Testis (tissue), 3 donors: ENCODE data around the gene ANKK1. TPM values are rescaled to one million over a fixed set of nuclear protein-coding genes. Genes with fewer than 3 reads are reported as not detected.

Experiments used
- DNase-seq: peaks from one replicate; pipeline ENCODE4 v3.0.0-alpha.2; 2019
- H3K27ac ChIP-seq, 2 donors: fragments of 200-600 bp; sonication (generic); one replicate each; pipeline ENCODE4 v1.5.1; 2019
- H3K27me3 ChIP-seq: fragments of 200-600 bp; sonication (generic); one replicate; pipeline ENCODE4 v1.5.1; 2019
- H3K36me3 ChIP-seq: fragments of 200-600 bp; sonication (generic); one replicate; pipeline ENCODE4 v1.5.1; 2017; ENCODE audit warnings: low read depth; ENCODE audit errors: missing control alignments
- H3K4me1 ChIP-seq: fragments of 200-600 bp; sonication (generic); one replicate; pipeline ENCODE4 v1.5.1; 2019
- H3K4me3 ChIP-seq, 2 donors: fragments of 200-600 bp; sonication (generic); one replicate each; pipeline ENCODE4 v1.5.1; 2017 to 2019
- H3K9me3 ChIP-seq: fragments of 200-600 bp; sonication (generic); one replicate; pipeline ENCODE4 v1.5.1; 2017
- CTCF ChIP-seq, 3 experiments: fragments of 450-650 bp in 2 of 3; fragments of 200-600 bp in 1 of 3; sonication (generic) in 1 of 3; IDR thresholded peaks; one replicate each; pipeline ENCODE4 v1.5.1; 2016 to 2019; ENCODE audit warnings: antibody characterized with exemption in 3 of 3, mild to moderate bottlenecking in 2 of 3, moderate library complexity in 1 of 3
- POLR2A ChIP-seq: fragments of 450-650 bp; IDR thresholded peaks from one replicate; pipeline ENCODE4 v1.6.1; 2017; ENCODE audit warnings: antibody characterized with exemption, mild to moderate bottlenecking, moderate library complexity
- WGBS, 2 donors: methylation state at CpG; one replicate each; pipeline ENCODE4 v1.1.5; 2018; 5-methylcytosine and 5-hydroxymethylcytosine counted together
- intact Hi-C: fragments of 100-400 bp; cut with DNase I; formaldehyde crosslinking; loops from one replicate; pipeline ENCODE4 v1.15.1; 2023; ENCODE audit warnings: low total_unique reads
- polyA plus RNA-seq: library from polyadenylated mRNA; stranded (reverse); fragments of 350-450 nt; fragmentation: Illumina TruSeq; extraction: RNeasy Lipid Tissue Mini Kit (QIAGEN cat#74804); gene quantifications from one replicate; pipeline ENCODE4 v1.2.3, GENCODE V29; 2014; ENCODE audit warnings: low read depth, low replicate concordance; ENCODE audit not compliant: insufficient read depth
- total RNA-seq, 2 donors: library from RNA; depleted of rRNA; stranded (reverse); fragments of >200 nt; gene quantifications; one replicate each; pipeline ENCODE4 v1.2.3, GENCODE V29; 2016

The ANKK1 gene
- total and polyA plus RNA-seq, 3 donors from 2014 or later: 2.1 to 2.5 (median 2.2) TPM

GRCh38 chr11:113419454-113420003 lies 31.9 kb downstream of the ANKK1 start:
- TF ChIP-seq POLR2A (no peak), CTCF (IDR thresholded peaks at IDR 0.05) (no peak)
- H3K27ac ChIP-seq: no peak overlapping the region
- H3K4me3 ChIP-seq: no peak overlapping the region
- no peaks in the 10 kb centered on the region for H3K27me3 ChIP-seq
- intact Hi-C loops: no loop called here
- DNase-seq: no peak
- no peaks in the 10 kb centered on the region for H3K9me3 ChIP-seq
- WGBS, 2 donors: 73 to 83% methylated on average over 9 to 14 of the region's 14 CpGs
- H3K4me1 ChIP-seq: no peaks in the 10 kb centered on the region
- H3K36me3 ChIP-seq: no peaks in the 10 kb centered on the region

- WGBS, 2 donors: 50 to 61% methylated on average over 2 of the region's 2 CpGs
- Histone ChIP-seq H3K27ac (no peak overlapping the region), H3K36me3 (no peaks in the 10 kb centered on the region), H3K4me1 (no peaks in the 10 kb centered on the region), H3K27me3 (no peaks in the 10 kb centered on the region), H3K9me3 (no peaks in the 10 kb centered on the region), H3K4me3 (no peak overlapping the region)
- no peak for DNase-seq
- TF ChIP-seq POLR2A (no peak), CTCF (IDR thresholded peaks at IDR 0.05) (no peak)
- intact Hi-C loops: no loop called here
Measured at GRCh38 chr11:113420808-113421207, 33.2 kb downstream of the ANKK1 start.

GRCh38 chr11:113426686-113427085 lies 39.1 kb downstream of the ANKK1 start:
- intact Hi-C loops: no loop called here
- Histone ChIP-seq H3K4me3 (no peak overlapping the region), H3K27me3 (no peaks in the 10 kb centered on the region), H3K9me3 (no peaks in the 10 kb centered on the region), H3K27ac (no peak overlapping the region), H3K36me3 (no peaks in the 10 kb centered on the region), H3K4me1 (no peaks in the 10 kb centered on the region)
- TF ChIP-seq CTCF (IDR thresholded peaks at IDR 0.05): no peak
- TF ChIP-seq POLR2A: no peak
- WGBS, 2 donors: 92 to 93% methylated on average over 6 of the region's 6 CpGs
- DNase-seq: no peak

- 87 to 88% methylated on average over 4 of the region's 4 CpGs for WGBS, 2 donors
- TF ChIP-seq CTCF (IDR thresholded peaks at IDR 0.05): no peak
- no peak for TF ChIP-seq POLR2A
- Histone ChIP-seq H3K4me1 (no peaks in the 10 kb centered on the region), H3K27ac (no peak overlapping the region), H3K4me3 (no peak overlapping the region), H3K9me3 (no peaks in the 10 kb centered on the region), H3K36me3 (no peaks in the 10 kb centered on the region), H3K27me3 (no peaks in the 10 kb centered on the region)
- DNase-seq: no peak
- intact Hi-C loops: no loop called here
Measured at GRCh38 chr11:113431746-113432145, 44.2 kb downstream of the ANKK1 start.
